ENCODE data around the gene P2RY12.

P2RY12 gene

DNA sequence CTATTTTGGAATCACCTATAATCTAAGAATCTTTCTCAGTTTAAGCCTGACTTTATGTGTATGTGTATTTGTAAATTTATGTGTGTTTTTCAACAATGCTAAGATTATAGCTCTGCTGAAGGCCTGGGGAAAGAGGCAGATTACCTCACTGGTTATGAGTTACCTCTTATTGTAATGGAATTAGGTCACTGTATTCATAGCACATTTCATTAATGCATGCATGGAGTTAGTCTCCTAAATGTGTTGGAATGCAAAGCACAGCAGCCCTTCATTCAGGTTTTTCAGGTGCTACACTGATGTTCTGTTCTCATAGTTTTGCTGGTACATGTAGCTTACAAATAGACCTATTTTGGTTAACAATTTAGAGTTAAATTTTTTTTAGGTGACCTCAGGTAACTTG is 77.4 kb downstream of the P2RY12 start:
- DNase-seq (ENCODE audit: low read depth in 2 of 2), result no peak

DNA sequence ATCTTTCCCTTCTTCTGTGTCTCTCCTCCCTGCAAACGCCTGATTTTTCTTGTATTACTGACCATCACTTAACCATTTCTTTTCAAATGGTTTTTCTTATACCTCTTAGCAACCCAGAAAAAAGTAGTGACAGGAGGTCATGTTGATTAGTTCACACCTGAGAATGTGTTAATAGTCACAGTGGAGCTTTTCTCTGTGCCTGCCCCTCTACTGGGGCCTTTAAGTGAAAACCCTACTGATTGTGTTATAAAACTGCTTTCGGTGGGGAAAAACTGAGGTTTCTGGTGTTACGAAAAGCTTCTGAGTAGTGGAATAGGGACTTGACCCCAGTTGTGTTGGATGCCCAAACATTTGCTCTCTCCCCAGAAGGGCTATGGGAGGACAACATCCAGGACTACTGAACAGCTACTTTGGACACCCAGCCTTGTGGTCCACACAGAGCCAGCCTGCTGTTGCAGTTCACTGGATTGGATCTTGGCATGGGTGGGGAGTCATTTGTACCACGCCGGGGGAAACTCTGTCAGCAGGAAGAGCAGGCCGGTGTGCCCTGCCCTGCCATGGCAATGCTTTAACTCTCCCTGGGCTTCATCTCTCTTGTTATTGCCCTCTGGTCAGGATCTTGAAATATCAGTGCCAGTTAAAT is 78.3 kb downstream of the P2RY12 start:
- DNase-seq (ENCODE audit: low read depth in 2 of 2), result no peak

DNA sequence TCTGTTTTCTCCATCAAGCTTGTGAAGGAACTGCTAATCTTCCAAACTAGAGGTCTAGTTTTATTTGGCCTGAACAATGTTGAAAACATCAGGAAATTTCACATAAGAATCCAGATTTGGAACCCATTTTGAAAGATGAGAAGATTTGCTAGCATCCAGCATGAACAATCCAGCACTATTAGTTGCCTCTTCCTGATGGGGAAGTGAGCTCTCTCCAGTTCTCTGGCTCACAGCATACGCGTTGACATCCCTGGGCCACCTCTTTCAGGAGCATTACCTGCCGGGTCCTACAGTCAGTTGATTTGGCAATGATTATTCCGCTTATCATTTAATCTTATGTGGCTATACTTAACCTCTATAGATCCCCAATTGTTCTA is 78.8 kb downstream of the P2RY12 start:
- DNase-seq (ENCODE audit: low read depth in 2 of 2), result no peak

DNA sequence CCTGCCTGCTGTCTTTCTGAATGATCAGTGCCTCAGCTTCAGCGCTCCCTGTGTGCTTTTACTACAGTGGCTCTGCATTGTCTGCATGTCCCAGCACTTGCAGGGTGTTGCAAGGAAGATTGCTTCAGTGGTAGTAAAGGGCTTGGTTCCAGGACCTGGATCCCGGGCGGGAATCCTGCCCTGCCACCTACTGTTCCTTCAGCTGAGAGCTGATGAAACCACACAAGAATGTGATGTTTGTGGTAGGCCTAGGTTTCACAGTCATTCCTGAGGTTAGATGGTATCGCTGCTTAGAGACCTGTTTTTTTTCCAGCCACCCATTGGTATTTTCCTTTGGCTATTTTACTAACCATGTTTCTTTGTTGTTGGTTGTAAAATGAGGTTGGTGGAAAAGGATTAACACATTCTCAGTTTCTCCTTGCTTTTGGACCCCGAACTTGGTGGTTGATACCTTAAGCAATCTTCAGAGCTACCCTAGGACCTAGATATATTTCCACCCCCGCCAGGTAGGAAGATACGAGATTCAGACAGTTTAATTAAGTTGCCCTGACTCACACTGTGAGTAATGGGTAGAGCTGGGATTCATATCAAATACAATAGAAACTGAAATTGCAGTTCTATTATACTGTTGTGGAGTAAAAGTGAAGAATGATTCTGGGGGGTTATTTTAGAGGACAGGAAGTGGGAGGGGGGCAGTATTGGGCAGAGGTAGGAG is 79.3 kb downstream of the P2RY12 start:
- no peak for DNase-seq (ENCODE audit: low read depth in 2 of 2)

DNA sequence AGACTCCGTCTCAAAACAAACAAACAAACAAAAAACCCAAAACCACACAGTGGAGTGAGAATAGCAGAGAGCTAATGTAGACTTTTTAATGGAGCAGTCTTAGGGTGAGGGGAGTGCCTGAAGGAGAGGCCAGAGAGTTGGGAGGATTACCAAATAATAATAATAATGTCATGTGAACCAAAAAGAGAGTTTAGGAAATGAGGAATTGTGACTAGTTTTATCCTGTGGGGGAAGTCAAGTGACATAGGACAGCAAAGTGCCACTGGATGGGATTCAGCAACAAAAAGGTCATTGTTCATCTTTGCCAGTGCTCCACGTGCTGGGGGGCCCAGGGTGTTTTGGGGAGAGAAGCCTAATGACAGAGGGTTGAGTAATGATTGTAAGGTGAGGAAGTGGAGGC is 80.8 kb downstream of the P2RY12 start:
- no peak for DNase-seq (ENCODE audit: low read depth in 2 of 2)

DNA sequence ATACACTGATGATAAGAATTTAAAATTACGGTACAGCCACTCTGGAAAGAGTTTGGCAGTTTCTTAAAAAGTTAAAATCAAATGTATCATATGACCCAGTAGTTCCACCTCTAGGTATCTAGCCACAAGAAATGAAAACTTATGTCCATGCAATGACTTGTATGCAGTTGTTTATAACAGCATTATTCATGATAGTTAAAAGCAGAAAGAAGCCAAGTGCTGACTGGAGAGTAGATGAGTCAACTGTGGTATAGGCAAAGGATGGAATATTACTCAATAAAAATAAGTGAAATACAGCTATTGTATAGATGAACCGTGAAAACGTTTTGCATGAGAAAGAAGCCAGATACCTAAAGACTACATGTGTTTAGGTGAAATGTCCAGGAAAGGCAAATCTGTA is 82.8 kb downstream of the P2RY12 start:
- no peak for DNase-seq (ENCODE audit: low read depth in 2 of 2)

DNA sequence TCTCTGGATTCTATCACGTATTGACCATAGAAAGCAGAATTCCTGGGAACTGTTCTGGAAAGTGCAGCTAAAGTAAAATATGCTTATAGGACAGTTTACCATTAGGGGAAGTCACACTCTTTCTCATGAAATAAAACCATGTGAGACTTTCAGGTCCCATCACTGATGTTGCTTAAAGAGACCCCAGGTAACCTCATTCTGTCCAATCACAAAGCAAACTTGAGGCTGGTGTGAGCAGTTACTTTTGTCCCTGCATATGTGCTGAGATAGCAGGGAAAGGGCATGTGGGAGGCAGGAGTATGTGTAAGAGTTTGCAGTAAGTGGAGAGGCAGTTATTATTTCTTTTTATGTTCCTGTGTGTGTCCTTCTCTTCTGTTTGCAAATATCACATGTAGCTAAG is 84.0 kb downstream of the P2RY12 start:
- no peak for DNase-seq (ENCODE audit: low read depth in 2 of 2)

DNA sequence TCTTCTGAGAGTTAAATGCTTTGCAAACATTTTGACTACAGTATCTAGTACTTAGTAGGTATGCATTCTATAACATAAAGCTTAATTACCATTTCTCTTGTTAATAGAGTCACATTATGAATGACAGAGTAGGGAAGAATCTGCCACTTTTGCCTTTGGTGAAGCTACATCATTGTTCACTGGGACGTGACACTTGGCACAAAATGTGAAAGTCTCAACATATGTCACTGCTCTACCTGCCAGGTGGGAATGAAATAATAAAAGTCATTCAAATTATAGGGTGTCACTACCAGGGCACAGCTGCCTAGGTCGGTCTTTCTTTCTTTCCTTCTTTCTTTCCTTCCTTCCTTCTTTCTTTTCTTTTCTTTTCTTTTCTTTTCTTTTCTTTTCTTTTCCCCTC is 85.5 kb downstream of the P2RY12 start:
- DNase-seq (ENCODE audit: low read depth in 2 of 2), result no peak

DNA sequence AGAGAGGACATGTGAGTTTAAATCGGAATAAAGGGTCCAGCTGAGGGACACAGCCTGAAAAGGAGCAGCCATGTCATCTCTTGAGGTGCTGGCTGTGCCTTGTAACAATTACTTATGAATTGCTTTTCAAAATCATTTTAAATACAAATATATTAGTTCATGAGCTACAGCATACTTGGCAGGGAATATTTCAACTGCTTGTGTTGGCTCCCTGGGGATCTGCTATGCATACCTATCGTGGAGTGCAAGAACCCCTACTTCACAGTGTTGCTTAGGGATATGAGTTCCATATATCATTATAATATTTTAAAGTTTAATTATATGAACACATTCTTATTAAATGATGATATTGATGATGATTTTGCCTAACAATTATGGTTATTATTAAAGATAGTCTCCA is 87.1 kb downstream of the P2RY12 start:
- DNase-seq (ENCODE audit: low read depth in 2 of 2), result no peak

DNA sequence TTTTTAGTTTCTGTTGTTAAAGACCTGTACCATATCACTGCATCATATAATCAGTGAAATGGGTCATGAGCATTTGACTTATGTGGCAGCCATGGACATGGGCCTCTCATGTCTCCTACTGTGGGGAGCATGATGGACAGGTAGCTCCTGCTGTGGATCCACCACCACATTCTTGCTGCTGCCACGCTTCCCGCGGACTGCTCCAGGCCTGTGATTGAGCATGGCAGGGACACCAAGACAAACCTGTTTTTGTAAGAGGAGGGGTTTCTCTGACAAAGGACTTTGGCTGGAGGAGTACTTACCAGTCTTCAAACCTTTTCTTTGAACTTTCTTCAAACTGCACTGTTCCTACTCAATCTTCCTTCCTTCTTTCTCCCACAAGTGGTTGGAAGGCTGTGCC is 88.3 kb downstream of the P2RY12 start:
- no peak for DNase-seq (ENCODE audit: low read depth in 2 of 2)

DNA sequence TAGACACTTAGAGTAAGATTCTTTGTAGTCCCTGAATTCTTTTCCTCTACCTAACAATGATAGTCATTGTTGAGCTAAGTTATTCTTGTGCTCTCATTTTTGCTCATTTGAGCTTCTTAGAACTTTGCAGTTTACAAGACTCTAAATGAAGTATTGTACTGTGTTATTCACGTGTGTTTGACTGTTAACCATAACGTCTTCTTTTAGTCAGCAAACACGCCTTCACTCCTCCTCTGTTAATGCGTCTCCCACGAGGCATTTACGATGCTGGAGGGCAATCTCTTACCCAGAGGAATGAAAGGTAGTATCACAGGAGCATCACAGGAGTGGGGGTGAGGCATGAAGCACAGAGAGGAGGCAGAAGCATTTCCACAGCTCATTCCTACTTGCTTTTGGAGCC is 91.4 kb downstream of the P2RY12 start:
- no peak for DNase-seq (ENCODE audit: low read depth in 2 of 2)

DNA sequence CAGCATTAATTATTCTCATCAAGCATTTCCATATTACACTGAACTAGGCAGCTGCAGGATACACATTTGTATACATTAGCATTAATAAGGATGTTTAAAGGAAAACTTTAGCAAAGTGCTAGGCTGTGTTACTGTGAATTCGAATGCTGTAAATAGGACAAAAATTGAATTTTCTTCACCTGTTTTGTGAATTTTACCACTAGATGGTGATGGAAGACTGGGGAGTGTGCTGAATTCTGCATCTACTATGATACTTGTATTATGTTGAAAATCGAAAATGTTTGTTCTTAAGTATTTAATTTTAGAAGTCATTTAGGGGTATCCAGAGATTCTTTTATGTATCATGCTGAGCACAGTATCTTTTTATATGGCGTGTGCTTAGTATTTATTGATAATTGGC is 93.9 kb downstream of the P2RY12 start:
- no peak for DNase-seq (ENCODE audit: low read depth in 2 of 2)

DNA sequence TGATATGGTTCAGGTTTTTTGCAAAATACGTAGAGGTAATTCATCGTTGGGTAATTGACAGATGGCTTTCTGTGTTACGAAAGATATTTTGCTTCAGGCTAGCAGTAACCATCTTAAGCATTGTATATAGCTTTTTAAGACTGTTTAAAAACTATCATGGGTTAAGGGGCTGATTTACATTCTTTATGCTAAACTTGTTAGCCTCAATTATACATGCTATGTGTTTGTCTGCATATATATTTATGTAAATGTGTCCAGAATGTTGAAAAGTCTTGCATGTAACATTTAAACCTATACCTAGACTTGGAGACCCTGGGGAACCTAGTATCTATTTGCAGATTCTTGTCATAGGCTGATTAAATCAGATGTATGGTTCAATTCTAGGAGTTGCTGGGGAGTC is 95.1 kb downstream of the P2RY12 start:
- no peak for DNase-seq (ENCODE audit: low read depth in 2 of 2)

Data from stimulated activated CD4-positive, alpha-beta T cell treated with anti-CD3 and anti-CD28 coated beads, Interleukin-1b, Interleukin-23, amount 100 ng/mL, for 4 hours (primary cell).